ENCODE data around the gene CD247.

DNA sequence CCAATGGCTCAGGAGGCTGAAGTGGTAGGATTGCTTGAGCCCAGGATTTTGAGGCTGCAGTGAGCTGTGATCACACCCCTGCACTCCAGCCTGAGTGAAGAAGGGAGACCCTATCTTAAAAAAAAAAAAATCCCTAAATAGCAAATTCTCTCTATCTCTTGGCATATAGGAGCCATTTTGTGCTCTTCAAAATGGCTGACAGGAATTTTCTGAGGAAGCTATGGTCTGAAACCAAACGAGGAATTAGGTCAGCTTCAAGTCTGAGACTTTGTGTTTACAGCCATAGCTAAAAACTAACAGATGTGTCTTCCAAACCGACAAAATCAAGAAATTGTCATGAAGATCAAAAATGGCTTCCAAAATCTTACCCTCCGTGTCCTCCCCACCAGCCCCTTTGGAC is 10.6 kb downstream of the CD247 start:
- TF ChIP-seq, protein P1, sequence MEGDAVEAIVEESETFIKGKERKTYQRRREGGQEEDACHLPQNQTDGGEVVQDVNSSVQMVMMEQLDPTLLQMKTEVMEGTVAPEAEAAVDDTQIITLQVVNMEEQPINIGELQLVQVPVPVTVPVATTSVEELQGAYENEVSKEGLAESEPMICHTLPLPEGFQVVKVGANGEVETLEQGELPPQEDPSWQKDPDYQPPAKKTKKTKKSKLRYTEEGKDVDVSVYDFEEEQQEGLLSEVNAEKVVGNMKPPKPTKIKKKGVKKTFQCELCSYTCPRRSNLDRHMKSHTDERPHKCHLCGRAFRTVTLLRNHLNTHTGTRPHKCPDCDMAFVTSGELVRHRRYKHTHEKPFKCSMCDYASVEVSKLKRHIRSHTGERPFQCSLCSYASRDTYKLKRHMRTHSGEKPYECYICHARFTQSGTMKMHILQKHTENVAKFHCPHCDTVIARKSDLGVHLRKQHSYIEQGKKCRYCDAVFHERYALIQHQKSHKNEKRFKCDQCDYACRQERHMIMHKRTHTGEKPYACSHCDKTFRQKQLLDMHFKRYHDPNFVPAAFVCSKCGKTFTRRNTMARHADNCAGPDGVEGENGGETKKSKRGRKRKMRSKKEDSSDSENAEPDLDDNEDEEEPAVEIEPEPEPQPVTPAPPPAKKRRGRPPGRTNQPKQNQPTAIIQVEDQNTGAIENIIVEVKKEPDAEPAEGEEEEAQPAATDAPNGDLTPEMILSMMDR (tag by site-specific recombination; IDR thresholded peaks at IDR 0.05) = no peak
- TF ChIP-seq ZFP3 (tag by site-specific recombination; IDR thresholded peaks at IDR 0.05; ENCODE audit: low read depth) (no peak), REPIN1 (tag by site-specific recombination; IDR thresholded peaks at IDR 0.05; ENCODE audit: low read depth) (no peak), YY1 (tag by site-specific recombination; IDR thresholded peaks at IDR 0.05) (no peak), SP2 (tag by site-specific recombination; IDR thresholded peaks at IDR 0.05) (no peak), ZBTB8A (tag by site-specific recombination; IDR thresholded peaks at IDR 0.05) (no peak), ZNF777 (tag by site-specific recombination; IDR thresholded peaks at IDR 0.05; ENCODE audit: borderline replicate concordance) (no peak), ZFP41 (tag by site-specific recombination; IDR thresholded peaks at IDR 0.05; ENCODE audit: borderline replicate concordance) (no peak), ZNF792 (tag by site-specific recombination; IDR thresholded peaks at IDR 0.05) (no peak)
- TF ChIP-seq, protein P2, sequence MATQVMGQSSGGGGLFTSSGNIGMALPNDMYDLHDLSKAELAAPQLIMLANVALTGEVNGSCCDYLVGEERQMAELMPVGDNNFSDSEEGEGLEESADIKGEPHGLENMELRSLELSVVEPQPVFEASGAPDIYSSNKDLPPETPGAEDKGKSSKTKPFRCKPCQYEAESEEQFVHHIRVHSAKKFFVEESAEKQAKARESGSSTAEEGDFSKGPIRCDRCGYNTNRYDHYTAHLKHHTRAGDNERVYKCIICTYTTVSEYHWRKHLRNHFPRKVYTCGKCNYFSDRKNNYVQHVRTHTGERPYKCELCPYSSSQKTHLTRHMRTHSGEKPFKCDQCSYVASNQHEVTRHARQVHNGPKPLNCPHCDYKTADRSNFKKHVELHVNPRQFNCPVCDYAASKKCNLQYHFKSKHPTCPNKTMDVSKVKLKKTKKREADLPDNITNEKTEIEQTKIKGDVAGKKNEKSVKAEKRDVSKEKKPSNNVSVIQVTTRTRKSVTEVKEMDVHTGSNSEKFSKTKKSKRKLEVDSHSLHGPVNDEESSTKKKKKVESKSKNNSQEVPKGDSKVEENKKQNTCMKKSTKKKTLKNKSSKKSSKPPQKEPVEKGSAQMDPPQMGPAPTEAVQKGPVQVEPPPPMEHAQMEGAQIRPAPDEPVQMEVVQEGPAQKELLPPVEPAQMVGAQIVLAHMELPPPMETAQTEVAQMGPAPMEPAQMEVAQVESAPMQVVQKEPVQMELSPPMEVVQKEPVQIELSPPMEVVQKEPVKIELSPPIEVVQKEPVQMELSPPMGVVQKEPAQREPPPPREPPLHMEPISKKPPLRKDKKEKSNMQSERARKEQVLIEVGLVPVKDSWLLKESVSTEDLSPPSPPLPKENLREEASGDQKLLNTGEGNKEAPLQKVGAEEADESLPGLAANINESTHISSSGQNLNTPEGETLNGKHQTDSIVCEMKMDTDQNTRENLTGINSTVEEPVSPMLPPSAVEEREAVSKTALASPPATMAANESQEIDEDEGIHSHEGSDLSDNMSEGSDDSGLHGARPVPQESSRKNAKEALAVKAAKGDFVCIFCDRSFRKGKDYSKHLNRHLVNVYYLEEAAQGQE (tag by site-specific recombination; IDR thresholded peaks at IDR 0.05) = no peak
- TF ChIP-seq, protein P3, sequence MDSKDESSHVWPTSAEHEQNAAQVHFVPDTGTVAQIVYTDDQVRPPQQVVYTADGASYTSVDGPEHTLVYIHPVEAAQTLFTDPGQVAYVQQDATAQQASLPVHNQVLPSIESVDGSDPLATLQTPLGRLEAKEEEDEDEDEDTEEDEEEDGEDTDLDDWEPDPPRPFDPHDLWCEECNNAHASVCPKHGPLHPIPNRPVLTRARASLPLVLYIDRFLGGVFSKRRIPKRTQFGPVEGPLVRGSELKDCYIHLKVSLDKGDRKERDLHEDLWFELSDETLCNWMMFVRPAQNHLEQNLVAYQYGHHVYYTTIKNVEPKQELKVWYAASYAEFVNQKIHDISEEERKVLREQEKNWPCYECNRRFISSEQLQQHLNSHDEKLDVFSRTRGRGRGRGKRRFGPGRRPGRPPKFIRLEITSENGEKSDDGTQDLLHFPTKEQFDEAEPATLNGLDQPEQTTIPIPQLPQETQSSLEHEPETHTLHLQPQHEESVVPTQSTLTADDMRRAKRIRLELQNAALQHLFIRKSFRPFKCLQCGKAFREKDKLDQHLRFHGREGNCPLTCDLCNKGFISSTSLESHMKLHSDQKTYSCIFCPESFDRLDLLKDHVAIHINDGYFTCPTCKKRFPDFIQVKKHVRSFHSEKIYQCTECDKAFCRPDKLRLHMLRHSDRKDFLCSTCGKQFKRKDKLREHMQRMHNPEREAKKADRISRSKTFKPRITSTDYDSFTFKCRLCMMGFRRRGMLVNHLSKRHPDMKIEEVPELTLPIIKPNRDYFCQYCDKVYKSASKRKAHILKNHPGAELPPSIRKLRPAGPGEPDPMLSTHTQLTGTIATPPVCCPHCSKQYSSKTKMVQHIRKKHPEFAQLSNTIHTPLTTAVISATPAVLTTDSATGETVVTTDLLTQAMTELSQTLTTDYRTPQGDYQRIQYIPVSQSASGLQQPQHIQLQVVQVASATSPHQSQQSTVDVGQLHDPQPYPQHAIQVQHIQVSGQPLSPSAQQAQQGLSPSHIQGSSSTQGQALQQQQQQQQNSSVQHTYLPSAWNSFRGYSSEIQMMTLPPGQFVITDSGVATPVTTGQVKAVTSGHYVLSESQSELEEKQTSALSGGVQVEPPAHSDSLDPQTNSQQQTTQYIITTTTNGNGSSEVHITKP (tag by site-specific recombination; IDR thresholded peaks at IDR 0.05) = no peak
